Right ventricle myocardium superior (tissue), 1 donor: ENCODE measurements around the gene SPRTN. TPM values are rescaled to one million over a fixed set of nuclear protein-coding genes. Genes with fewer than 3 reads are reported as not detected.

Experiments
- ATAC-seq: fragments of 200-7000 bp; cut with Tn5 transposase; one replicate; pipeline ENCODE4 v1.9.1; 2020; ENCODE audit warnings: mild to moderate bottlenecking; ENCODE audit not compliant: poor library complexity
- DNase-seq: peaks from one replicate; pipeline ENCODE4 v3.0.0-alpha.2; 2020
- intact Hi-C: fragments of 100-400 bp; cut with DNase I; formaldehyde crosslinking; loops from one replicate; pipeline ENCODE4 v1.11.2; 2022
- total RNA-seq: library from RNA; stranded (reverse); fragmentation: NEBNext Ultra II Directional; extraction: Animal tissue kit (Norgen Biotek cat#: 25700); gene quantifications from one replicate; pipeline ENCODE4 v1.2.1, GENCODE V29; 2021
- donor health status: DM: no; HTN: yes; CAD: no; lungs with severe emphysema.

The SPRTN gene
- total RNA-seq, 1 donor from 2014 or later = 6.9 TPM

GRCh38 chr1:231363624-231364023, 25.5 kb downstream of the SPRTN start:
- DNase-seq (no peak), ATAC-seq (no peak)
- intact Hi-C loops = no loop called here

GRCh38 chr1:231364192-231364591, 26.1 kb downstream of the SPRTN start:
- DNase-seq (no peak), ATAC-seq (no peak)
- intact Hi-C loops = no loop called here

DNA sequence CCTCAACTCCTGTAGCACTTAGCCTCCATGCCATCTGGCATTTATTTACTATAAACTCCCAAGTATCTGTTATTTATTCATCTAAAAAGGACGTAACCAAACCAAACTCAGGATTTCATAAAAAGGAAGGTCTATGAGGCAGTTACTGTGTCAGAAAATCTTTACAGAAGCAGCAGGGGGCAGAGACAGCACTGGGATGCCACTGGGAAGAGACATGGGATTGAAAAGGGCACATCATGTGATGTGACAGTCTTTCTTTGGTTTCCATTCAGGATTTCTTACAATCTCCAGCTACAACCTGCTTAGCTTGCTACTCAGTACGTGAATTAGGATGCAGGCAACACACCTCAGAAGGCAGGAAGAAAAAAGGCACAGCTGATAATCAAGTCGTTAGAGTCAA, 31.2 kb downstream of the SPRTN start:
- DNase-seq (no peak), ATAC-seq (no peak)
- intact Hi-C loops = no loop called here

- DNase-seq = no peak
- intact Hi-C loops = no loop called here
- no peak for ATAC-seq
Observed at GRCh38 chr1:231372501-231372900, 34.4 kb downstream of the SPRTN start.

DNA sequence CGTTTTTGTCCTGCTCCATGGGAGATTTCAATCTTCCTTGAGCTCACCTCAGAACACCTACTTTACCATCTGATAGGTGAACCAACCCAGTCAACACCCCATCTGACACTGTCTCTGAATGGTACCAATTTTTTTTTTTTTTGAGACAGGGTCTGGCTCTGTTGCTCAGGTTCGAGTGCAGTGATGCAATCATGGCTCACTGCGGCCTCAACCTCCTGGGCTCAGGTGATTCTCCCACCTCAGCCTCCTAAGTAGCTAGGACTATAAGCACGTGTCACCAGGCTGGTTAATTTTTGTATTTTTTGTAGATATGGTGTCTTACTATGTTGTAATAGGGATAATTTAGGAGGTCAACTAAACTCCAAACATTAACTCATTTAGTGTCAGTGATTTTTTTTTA, 36.3 kb downstream of the SPRTN start:
- ATAC-seq (no peak), DNase-seq (no peak)
- intact Hi-C loops = no loop called here

DNA sequence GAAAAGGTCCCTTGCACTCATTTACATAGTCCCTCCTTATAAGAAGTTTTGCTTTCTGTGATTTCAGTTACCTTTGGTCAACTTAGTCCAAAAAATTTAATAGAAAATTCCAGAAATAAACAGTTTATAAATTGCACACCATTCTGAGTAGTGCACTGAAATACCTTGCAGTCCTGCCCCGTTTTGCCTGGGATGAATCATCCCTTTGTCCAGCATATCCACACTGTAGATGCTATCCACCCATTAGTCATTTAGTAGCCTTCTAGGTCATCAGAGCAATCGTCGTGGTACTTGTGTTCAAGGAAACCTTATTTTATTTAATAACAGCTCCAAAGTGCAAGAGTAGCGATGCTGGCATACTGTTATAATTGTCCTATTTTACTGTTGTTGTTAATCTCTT, 38.0 kb downstream of the SPRTN start:
- DNase-seq (no peak), ATAC-seq (no peak)
- intact Hi-C loops = no loop called here

- no peak for DNase-seq
- intact Hi-C loops = no loop called here
- ATAC-seq = no peak
Observed at GRCh38 chr1:231376875-231377549, 38.9 kb downstream of the SPRTN start.

GRCh38 chr1:231381729-231382128, 43.6 kb downstream of the SPRTN start:
- intact Hi-C loops = no loop called here
- DNase-seq (no peak), ATAC-seq (no peak)

DNA sequence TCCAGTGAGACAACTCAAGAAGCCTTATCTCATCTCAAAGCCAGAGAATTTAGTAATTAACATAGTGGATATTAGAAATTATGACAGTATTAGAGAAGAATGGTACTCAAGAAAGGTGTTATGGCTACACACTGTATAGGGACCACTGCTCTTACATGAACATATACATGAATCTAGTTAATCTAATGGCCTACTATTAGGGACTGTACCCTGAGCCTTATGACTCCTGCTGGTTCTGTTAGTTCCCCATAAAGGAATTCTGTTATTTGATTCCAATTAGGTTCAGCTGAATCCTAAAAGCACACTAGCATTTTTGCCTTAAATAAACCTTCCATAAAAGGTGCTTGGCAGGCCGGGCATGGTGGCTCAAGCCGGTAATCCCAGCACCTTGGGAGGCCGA, 44.3 kb downstream of the SPRTN start:
- ATAC-seq = no peak
- no peak for DNase-seq

GRCh38 chr1:231383159-231383860, 45.2 kb downstream of the SPRTN start:
- intact Hi-C loops = no loop called here

More for the DNA sequence above, 44.3 kb downstream of the SPRTN start:
- intact Hi-C loops = no loop called here

GRCh38 chr1:231384696-231385415, 46.8 kb downstream of the SPRTN start:
- intact Hi-C loops = no loop called here
- DNase-seq = no peak
- ATAC-seq = no peak

More at GRCh38 chr1:231383159-231383860, 45.2 kb downstream of the SPRTN start:
- ATAC-seq = no peak
- DNase-seq = no peak

GRCh38 chr1:231385416-231385748, 47.3 kb downstream of the SPRTN start:
- no peak for ATAC-seq
- DNase-seq = no peak
- intact Hi-C loops = no loop called here

DNA sequence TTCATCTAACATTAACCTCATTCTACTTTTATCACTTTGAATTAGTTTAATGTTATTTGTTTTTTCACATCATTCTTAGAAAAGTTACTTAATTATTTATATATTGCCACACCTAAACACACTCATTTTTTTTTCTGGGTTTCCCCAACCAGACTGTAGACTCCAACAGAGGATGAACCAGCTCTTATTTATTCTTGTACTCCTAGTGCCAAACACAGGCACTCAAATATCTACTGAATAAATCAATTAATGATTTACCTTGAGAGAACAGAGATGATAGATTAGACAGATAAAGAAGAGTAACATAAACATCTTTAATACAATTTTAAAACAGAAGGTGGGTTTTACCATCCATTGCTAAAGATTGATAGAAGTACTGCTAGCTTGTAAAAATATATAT, 48.4 kb downstream of the SPRTN start:
- ATAC-seq (no peak), DNase-seq (no peak)
- intact Hi-C loops = no loop called here

DNA sequence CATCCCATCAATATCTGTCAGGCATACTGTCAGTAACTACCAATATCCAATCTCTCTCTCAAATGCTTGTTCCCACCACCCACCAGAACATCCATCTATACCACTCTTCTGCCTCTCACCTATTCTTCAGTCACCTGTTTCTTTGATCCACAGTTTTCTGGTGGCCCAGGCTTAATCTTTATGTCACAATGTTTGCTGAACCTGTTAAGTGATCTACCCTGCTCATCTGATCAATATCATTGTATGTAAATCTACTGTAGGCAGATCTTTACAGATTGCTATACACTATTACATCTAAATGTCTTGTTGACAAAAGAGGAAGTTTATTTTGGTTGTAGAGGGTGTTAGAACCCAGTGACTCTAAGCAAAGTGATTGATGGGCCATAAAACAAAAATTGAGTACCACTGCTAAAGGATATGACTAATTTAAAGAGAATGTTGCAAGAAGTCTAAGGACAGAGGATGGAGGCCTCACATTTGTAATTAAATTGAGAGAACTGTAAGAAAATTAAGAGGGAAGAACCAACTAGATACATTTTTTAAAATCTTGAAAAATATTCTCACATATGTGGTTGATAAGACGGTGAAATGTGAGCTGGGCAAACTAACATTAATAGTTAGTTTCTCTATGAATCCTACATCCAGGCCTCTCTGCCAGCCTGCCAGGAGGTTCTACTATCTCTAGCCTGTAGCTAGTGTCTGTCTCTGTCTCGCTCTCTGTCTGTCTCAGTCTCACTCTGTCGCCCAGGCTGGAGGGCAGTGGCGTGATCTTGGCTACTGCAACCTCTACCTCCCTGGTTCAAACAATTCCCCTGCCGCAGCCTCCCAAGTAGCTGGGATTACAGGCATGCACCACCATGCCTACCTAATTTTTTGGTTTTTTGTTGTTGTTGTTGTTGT, 49.9 kb downstream of the SPRTN start:
- no peak for ATAC-seq
- no peak for DNase-seq

DNA sequence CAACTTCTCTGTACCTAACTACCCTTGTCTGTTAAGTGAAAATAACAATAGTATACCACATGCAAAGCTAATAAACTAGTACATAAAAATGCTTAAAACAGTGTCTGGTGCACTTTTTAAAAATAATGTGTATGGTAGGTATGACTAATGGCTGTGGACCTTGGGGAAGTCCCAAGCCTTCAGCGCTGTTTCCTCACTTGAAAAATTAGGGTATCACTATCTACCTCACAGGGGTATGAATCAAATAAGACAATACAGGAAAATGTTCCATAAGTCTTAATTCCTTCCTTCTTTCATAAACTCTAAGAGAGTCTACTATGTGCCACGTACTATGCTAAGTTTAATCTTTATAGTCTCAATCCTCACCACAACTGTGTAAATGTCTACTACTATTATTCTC, 52.0 kb downstream of the SPRTN start:
- no peak for DNase-seq
- no peak for ATAC-seq
- intact Hi-C loops = no loop called here

More for the DNA sequence above, 49.9 kb downstream of the SPRTN start:
- intact Hi-C loops = no loop called here

DNA sequence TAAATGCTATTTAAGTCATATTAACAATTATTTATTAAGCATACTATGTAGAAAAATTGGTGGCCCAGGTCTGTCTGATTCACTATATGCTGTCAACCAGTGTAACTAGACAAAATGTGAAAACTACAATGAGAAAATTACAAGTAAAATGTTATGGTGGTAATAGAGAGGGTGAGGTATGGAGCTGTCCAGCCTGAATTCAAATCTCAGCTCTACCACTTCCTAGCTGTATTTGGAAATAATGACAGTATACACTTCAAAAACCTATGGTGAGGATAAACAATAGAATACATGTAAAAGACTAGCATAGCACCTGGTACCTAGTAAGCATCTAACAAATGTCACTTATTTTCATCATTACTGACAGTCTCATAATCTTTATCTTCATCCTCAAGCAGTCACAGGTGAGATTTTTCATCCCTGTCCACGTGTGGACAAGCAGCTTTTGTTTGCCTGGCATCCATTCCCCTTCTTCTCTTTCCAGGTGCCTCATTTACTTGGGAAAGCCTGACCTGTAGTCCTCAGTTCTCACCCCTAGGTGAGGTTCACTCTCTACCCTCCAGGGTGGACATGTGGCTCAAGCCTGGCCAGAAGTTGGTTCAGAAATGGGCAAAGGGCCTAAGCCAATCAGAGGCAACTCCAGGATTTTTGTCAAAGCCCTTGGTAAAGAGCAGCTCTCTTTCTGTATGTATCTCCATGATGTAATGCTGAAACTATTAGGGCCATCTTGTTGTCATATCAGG, 54.5 kb downstream of the SPRTN start:
- DNase-seq (no peak), ATAC-seq (no peak)
- intact Hi-C loops = no loop called here

- ATAC-seq (no peak), DNase-seq (no peak)
- intact Hi-C loops = no loop called here
Observed at GRCh38 chr1:231393668-231394067, 55.6 kb downstream of the SPRTN start.
